Testis (tissue), 5 donors: ENCODE data around the gene KCNMB3. TPM values are rescaled to one million over a fixed set of nuclear protein-coding genes. Genes with fewer than 3 reads are reported as not detected.

Experiments
- DNase-seq: peaks from one replicate; pipeline ENCODE4 v3.0.0-alpha.2; 2019
- H3K27ac ChIP-seq, 2 donors: fragments of 200-600 bp; sonication (generic); one replicate each; pipeline ENCODE4 v1.5.1; 2019
- H3K27me3 ChIP-seq: fragments of 200-600 bp; sonication (generic); one replicate; pipeline ENCODE4 v1.5.1; 2019
- H3K36me3 ChIP-seq: fragments of 200-600 bp; sonication (generic); one replicate; pipeline ENCODE4 v1.5.1; 2017; ENCODE audit warnings: low read depth; ENCODE audit errors: missing control alignments
- H3K4me1 ChIP-seq: fragments of 200-600 bp; sonication (generic); one replicate; pipeline ENCODE4 v1.5.1; 2019
- H3K4me3 ChIP-seq, 2 donors: fragments of 200-600 bp; sonication (generic); one replicate each; pipeline ENCODE4 v1.5.1; 2017 to 2019
- H3K9me3 ChIP-seq: fragments of 200-600 bp; sonication (generic); one replicate; pipeline ENCODE4 v1.5.1; 2017
- POLR2A ChIP-seq: fragments of 450-650 bp; IDR thresholded peaks from one replicate; pipeline ENCODE4 v1.6.1; 2017; ENCODE audit warnings: antibody characterized with exemption, mild to moderate bottlenecking, moderate library complexity
- WGBS, 2 donors: methylation state at CpG; one replicate each; pipeline ENCODE4 v1.1.5; 2018; 5-methylcytosine and 5-hydroxymethylcytosine counted together
- intact Hi-C: fragments of 100-400 bp; cut with DNase I; formaldehyde crosslinking; loops from one replicate; pipeline ENCODE4 v1.15.1; 2023; ENCODE audit warnings: low total_unique reads
- long read RNA-seq, 2 donors: transcript quantifications; one replicate each; lab custom pipeline, GENCODE V29; 2026
- polyA plus RNA-seq: library from polyadenylated mRNA; stranded (reverse); fragments of 350-450 nt; fragmentation: Illumina TruSeq; extraction: RNeasy Lipid Tissue Mini Kit (QIAGEN cat#74804); gene quantifications from one replicate; pipeline ENCODE4 v1.2.3, GENCODE V29; 2014; ENCODE audit warnings: low read depth, low replicate concordance; ENCODE audit not compliant: insufficient read depth
- total RNA-seq, 2 donors: library from RNA; depleted of rRNA; stranded (reverse); fragments of >200 nt; gene quantifications; one replicate each; pipeline ENCODE4 v1.2.3, GENCODE V29; 2016
- TF ChIP-seq, protein P1 (sequence below), 3 experiments: fragments of 450-650 bp in 2 of 3; fragments of 200-600 bp in 1 of 3; sonication (generic) in 1 of 3; IDR thresholded peaks; one replicate each; pipeline ENCODE4 v1.5.1; 2016 to 2019; ENCODE audit warnings: antibody characterized with exemption in 3 of 3, mild to moderate bottlenecking in 2 of 3, moderate library complexity in 1 of 3

Gene KCNMB3, protein sequence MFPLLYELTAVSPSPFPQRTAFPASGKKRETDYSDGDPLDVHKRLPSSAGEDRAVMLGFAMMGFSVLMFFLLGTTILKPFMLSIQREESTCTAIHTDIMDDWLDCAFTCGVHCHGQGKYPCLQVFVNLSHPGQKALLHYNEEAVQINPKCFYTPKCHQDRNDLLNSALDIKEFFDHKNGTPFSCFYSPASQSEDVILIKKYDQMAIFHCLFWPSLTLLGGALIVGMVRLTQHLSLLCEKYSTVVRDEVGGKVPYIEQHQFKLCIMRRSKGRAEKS
- total RNA-seq (1 to 10 TPM; 6.8 to 7.4 TPM), polyA plus RNA-seq (7.1 TPM)
- long read RNA-seq, donor 1, partial matches to known transcripts, result 0 of 2 reads
- long read RNA-seq, donor 1, other reads (novel, unspliced or antisense), result 0 of 2 reads
- long read RNA-seq, donor 2, partial matches to known transcripts, result 0 of 1 reads
- long read RNA-seq, donor 2, other reads (novel, unspliced or antisense), result 0 of 1 reads

DNA sequence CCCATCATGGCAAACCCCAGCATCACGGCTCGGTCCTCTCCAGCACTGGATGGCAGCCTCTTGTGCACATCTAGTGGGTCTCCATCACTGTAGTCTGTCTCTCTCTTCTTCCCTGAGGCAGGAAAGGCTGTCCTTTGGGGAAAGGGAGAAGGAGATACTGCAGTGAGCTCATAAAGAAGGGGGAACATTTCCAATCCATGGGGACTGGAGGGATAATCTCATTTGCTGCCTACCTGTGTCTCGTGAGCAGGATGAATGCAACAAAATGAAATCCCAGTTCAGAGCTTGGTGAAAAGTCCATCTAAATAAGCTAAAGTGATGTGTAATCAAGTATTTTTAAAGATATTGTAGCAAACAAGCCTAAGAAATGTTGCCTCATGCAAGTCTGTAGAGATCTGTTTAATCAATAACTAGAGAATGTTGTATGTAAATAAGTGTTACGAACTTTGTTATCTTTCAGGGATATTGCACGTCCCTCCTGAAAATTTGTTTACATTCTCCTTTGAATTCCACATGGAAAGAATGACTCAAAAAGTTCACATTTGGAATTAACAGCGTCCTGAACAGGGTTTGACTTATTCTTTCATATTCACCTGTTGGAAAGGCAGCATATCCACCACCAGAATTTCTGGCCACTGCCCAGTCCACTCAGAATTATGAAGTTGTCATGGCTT, at the start of gene KCNMB3:
TSS of gene KCNMB3 (minus strand) at position 312 of the 674 bp plus-strand sequence. CDS start at position 188, 124 bp downstream.
- Histone ChIP-seq H3K4me3 (no peak within 1 kb of the TSS), H3K36me3 (no peaks in the 10 kb centered on the region), H3K27me3 (no peaks in the 10 kb centered on the region), H3K9me3 (no peaks in the 10 kb centered on the region), H3K27ac (no peak within 1 kb of the TSS), H3K4me1 (no peaks in the 10 kb centered on the region)
- intact Hi-C loops, result no loop called here
- 88 to 94% methylated on average over 6 of the region's 6 CpGs for WGBS, 2 donors
- no peak for DNase-seq
- TF ChIP-seq, protein P1, sequence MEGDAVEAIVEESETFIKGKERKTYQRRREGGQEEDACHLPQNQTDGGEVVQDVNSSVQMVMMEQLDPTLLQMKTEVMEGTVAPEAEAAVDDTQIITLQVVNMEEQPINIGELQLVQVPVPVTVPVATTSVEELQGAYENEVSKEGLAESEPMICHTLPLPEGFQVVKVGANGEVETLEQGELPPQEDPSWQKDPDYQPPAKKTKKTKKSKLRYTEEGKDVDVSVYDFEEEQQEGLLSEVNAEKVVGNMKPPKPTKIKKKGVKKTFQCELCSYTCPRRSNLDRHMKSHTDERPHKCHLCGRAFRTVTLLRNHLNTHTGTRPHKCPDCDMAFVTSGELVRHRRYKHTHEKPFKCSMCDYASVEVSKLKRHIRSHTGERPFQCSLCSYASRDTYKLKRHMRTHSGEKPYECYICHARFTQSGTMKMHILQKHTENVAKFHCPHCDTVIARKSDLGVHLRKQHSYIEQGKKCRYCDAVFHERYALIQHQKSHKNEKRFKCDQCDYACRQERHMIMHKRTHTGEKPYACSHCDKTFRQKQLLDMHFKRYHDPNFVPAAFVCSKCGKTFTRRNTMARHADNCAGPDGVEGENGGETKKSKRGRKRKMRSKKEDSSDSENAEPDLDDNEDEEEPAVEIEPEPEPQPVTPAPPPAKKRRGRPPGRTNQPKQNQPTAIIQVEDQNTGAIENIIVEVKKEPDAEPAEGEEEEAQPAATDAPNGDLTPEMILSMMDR (IDR thresholded peaks at IDR 0.05), result no peak
- TF ChIP-seq POLR2A, result no peak

DNA sequence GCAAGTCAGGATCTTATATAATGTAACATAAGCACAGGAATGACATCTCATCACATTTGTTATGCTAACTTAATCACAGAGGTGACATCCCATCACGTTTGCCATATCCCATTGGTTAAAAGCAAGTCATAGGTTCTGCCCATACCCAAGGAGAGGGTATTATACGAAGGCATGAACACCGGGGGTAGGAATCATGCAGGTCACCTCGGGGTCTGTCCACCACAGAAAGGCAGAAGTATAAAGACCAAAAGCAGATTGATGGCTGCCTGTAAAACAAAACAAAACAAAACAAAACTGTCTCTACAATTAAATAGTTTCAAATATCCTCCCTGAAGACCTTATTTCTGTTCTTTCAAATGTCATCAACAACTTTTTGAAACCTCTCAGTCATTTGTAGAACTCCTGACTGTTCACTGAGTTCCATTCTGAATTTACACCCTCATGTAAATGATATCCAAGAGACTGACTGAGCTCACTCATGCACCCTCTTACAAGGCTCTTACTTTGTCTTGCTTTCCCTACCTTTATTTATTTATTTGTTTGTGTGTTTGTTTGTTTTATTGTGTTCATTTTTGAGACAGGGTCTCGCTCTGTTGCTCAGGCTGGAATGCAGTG, 49.2 kb upstream of the KCNMB3 start:
- intact Hi-C loops, result no loop called here
- H3K4me1 ChIP-seq, result no peaks in the 10 kb centered on the region
- WGBS, 2 donors, result 79 to 88% methylated on average over 5 of the region's 5 CpGs
- peak overlapping the region in 1 of 2 donors; percentile 32 for H3K27ac ChIP-seq
- no peaks in the 10 kb centered on the region for H3K36me3 ChIP-seq
- no peak for TF ChIP-seq POLR2A
- TF ChIP-seq, protein P1 (IDR thresholded peaks at IDR 0.05), result no peak
- no peaks in the 10 kb centered on the region for H3K9me3 ChIP-seq
- no peak for DNase-seq
- H3K4me3 ChIP-seq, result no peak overlapping the region
- no peaks in the 10 kb centered on the region for H3K27me3 ChIP-seq

DNA sequence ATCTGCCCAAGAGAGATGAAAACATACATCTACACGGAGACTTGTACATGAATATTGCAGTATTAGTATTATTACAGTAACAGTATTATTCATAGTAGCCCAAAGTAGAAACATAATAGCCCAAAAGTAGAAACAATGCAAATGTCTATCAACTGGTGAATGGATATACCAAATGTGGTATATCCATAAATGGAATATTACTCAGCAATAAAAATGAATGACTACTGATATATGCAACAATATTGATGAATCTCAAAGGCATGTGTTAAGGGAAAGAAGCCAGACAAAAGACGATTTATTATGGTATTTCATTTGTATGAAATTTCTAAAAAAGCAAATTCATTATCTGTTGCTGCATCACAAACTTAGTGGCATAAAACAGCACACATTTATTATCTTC, 48.4 kb upstream of the KCNMB3 start:
- H3K36me3 ChIP-seq, result no peaks in the 10 kb centered on the region
- TF ChIP-seq, protein P1 (IDR thresholded peaks at IDR 0.05), result no peak
- TF ChIP-seq POLR2A, result no peak
- no peak for DNase-seq
- 91 to 95% methylated on average over 2 of the region's 2 CpGs for WGBS, 2 donors
- no peaks in the 10 kb centered on the region for H3K27me3 ChIP-seq
- H3K4me1 ChIP-seq, result no peaks in the 10 kb centered on the region
- H3K27ac ChIP-seq, result no peak overlapping the region
- H3K9me3 ChIP-seq, result no peaks in the 10 kb centered on the region
- intact Hi-C loops, result no loop called here
- H3K4me3 ChIP-seq, result no peak overlapping the region

DNA sequence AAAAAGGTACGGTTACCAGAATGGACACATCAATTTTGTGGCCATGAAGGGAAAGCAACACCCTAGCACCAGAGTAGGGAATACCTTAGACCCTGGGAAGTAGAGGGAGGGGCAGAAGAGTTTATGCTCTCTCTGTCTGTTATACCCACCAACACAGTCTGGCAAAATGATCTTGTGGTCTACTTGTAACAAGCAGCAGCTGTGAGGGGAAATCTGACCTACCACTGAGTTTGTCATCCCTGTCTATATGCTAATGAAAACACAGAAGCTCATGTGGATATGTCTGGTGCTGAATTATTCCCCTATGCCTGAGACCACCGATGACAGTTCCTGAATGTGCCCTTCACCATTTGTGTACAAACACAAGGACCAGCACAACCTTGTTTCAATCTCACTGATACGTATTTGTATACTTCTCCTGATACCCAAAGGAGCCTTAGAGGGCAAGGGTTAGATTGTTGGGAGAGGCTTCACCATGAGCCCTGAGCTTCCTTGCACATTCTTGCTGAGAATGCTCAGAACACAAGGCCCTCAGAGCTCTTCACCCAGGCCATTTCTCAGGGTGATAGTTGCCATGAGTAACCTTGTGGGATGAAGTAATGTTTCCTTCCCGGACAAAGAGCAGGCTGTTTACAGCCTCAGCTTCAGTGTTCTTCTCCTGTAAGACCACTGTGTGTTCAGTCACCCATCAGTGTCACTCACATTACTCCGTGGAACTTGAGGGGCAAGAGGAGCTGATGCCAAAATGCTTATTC, 47.2 kb upstream of the KCNMB3 start:
- peak overlapping the region in 1 of 2 donors; percentile 29 for H3K27ac ChIP-seq
- no peak overlapping the region for H3K4me3 ChIP-seq
- H3K27me3 ChIP-seq, result no peaks in the 10 kb centered on the region
- H3K9me3 ChIP-seq, result no peaks in the 10 kb centered on the region
- intact Hi-C loops, result no loop called here
- no peaks in the 10 kb centered on the region for H3K4me1 ChIP-seq
- DNase-seq, result no peak
- TF ChIP-seq, protein P1 (IDR thresholded peaks at IDR 0.05), result no peak
- H3K36me3 ChIP-seq, result no peaks in the 10 kb centered on the region
- WGBS, 2 donors, result 66 to 77% methylated on average over 5 of the region's 5 CpGs
